ENCODE measurements around the gene PHF2.

- TF ChIP-seq CTCF (IDR thresholded peaks at IDR 0.05) (no peak), POLR2AphosphoS5 (IDR thresholded peaks at IDR 0.05) (no peak)
These were observed 35.8 kb downstream of the PHF2 start for GRCh38 chr9:93612052-93612795.
